DMS79 treated with DMSO at 0.1 percent for 48 hours (cell line): ENCODE data around the gene A3GALT2.
"Not testable (repeated sequence)": the region's sequence is repeated elsewhere in the genome, so short reads cannot be mapped to it uniquely, and the experiment has no call there.

Experiments used
- DNase-seq: peaks from one replicate; lab custom pipeline; 2025; lab: John Stamatoyannopoulos, UW

The A3GALT2 gene

DNA sequence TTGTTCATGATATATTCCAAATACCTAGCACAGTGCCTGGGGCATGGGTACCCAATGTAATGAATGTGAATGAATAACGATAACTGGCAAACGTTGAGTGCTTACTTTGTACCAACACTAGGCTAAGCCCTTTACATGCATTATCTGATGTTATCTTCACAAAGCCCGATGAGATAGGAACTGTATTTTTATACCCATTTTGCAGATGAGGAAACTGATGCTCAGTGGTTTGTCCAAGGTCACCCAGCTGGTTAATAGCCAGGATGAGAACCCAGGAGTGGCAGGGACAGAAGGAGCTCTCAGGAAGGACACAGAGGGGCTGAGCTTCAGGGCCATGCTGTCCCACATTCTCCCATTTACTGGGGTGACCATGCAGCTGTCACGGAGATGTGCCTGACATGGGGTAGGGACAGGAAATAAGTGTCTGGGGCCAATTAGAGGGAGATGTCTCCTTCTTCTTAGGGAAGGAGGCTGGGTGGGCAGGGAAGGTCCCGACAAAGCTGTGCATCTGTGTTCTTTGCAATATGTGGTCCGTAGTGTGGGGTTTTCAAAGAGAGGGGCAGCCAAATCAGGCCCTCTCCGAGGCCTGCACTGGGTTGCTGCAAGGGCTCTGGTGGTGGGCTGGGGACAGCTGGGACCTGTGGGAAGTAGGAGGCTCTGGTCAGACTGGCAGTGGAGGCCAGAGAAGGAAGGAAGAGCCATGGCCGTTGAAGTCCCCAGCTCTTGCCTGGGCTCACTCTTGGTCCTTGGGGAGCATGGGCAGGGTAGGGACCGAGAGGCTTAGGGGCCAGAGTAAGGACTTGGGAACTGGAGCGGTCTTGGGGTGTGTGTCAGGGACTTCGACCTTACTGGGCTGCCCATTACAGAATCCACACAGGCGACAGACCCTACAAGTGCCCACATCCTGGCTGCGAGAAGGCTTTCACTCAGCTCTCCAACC is 26.6 kb downstream of the A3GALT2 start:
- no peak for DNase-seq

DNA sequence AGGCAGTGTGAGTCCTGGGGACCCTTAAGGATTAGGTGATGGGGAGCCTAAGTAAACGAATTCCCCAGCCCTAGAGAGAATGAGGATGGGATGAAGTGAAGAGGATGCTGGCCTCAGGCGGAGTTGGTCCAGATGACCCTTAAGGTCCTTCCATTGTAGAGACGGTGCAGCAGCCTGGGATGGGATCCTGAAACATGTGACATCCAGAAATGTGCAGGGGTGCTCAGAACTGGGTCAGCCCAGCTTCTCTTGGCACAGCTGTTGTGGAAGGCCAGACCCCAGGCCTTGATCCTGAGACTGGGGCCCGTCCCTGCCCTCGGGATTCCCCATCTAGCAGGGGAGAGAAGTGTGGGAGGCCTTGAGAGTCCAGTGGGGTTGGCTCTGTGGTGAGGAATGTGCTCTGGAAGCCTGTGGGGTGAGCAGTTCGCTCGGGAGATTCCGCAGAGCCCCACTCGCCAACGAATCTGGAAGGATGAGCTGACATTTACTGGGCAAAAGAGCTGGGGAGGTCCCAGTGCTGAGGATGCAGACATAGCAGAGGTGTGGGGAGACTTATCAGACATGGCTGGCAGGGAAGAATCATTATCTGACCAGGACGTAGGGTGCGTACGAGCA is 28.1 kb downstream of the A3GALT2 start:
- no peak for DNase-seq

DNA sequence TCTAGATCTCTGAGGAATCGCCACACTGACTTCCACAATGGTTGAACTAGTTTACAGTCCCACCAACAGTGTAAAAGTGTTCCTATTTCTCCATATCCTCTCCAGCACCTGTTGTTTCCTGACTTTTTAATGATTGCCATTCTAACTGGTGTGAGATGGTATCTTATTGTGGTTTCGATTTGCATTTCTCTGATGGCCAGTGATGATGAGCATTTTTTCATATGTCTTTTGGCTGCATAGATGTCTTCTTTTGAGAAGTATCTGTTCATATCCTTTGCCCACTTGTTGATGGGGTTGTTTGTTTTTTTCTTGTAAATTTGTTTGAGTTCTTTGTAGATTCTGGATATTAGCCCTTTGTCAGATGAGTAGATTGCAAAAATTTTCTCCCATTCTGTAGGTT is 30.3 kb downstream of the A3GALT2 start:
- DNase-seq, result not testable (repeated sequence)

DNA sequence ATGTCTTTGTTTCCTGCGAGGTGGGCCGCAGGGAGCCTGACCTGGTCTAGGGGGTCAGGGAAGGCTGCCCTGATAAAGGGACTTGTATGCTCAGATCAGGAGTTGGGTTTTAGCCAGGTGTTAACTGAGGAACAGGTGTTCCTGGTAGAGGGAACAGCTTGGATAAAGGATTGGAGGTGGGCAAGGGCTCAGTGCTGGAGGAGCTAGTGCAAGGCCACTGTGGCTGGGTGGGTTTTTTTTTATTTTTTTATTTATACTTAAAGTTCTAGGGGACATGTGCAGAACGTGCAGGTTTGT is 31.1 kb downstream of the A3GALT2 start:
- no peak for DNase-seq

DNA sequence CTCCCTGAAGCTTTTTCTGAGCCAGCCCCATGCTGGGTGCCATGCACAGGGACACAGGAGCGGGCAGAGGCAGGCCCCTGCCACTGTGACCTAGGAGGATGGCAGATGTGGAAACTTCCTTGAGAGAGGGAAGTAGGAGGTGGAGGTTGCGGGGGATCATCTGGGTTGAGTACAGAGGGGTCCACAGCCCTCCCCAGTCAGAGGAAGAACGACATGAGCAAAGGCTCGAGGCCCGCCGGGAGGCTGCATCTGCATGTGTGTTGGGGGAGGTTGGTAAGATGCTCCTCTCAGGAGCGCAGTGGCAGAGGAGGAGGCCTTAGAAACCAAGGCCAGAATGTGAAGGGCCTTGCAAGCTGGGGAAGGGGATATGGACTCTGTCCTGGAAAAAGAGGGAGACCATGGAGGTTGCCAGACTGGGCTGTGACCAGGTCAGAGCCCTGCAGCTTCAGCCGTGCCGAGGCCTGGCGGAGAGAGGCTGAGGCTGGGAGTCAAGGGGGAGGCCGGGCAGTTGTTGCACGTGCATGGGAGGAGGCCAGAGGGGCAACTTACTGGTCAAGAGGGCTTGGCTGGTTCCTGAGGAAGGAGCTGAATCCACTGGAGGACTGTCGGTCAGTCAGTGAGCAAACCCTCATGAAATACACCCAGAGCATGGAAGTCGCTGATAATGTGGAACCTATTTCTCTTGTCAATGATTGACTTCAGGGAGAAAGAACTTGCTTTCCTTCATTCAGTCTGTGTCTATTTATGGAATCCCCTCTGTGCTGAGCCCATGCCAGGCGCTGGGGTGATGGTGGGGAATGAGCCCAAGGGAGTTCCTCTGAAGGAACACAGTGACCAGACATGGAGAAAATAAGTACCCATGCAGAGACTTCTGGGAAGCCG is 31.7 kb downstream of the A3GALT2 start:
- no peak for DNase-seq

DNA sequence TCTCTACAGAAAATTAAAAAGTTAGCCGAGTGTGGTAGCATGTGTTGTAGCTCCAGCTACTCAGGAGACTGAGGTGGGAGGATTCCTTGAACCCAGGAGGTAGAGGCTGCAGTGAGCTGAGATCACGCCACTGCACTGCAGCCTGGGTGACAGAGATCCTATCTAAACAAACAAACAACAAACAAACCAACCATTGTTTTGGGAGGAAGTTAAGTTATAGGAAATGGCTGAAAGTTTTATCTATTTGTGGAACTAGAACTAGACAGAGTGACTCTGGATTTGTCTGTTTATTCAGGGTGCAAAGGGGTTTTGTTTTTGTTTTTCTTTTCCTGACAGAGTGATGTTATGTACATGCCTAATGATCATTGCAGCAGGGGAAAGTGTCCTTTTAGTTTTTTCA is 33.6 kb downstream of the A3GALT2 start:
- DNase-seq, result no peak

DNA sequence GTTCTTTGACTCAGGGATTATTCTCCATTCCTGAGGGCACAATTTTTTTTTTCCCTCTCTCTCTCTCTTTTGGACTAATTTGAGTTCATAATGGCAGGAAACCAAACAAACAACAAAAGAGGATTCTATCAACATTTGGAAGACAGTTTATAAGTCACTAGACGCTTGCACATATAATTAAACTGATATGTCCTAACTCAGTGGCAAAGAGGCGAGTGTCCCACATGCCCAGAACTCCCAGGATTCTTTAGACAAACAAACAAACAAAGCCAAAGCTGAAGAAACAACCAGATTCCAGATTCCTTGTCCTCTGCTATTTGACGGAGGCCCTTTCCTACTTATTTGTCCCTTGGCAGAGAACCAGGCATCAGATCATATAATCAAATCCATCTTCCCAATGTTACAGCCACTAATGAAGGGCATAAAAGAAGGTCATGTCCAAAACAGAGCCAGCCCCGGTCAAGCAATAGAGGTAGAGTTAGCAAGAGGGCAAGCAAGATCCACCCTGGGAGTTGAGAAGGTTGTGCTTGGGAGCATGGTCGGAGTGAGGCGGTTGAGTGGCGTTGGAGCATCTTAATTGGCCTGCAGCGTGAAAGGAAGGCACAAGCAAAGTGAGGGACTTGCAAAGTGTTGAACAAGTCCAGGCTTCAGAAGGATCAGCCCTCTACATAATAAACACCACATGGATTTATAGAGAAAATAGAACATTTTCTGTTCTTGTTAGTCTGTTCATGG is 34.3 kb downstream of the A3GALT2 start:
- no peak for DNase-seq

DNA sequence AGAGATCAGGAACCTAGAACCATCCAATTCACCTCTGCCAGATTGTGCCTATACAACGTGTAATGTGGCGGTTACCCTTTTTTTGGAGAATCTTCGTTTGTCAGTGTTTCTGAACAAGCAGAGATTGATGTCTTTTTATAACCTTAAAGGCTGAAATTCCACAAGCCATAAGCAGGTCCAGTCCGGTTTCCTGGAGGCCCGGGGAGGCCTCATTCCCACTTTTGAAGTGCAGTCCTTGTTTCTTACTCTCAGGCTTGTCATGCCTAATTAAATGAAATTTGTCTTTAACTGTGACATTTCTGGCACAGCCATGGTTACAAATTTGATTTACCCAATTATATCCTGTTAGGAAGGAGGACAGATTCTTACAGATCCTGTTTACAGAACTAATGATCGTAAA is 36.8 kb downstream of the A3GALT2 start:
- no peak for DNase-seq

DNA sequence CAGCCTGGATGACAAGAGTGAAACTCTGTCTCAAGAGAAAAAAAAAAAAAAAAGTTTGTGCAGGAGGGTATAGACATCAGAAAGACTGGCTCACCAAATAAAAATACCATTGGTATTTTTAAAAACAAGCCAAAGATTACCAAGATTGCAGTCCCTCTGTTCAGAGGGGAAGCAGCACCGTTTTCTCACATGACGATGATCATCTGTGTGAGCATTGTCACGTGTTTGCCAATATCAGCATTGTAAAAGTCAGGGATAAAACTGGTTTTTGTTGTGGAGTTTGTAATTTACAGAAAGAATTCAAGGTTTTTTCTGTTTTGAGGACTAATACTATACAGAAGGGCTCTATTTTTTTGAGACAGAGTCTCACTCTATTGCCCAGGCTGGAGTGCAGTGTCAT is 38.1 kb downstream of the A3GALT2 start:
- DNase-seq, result no peak

DNA sequence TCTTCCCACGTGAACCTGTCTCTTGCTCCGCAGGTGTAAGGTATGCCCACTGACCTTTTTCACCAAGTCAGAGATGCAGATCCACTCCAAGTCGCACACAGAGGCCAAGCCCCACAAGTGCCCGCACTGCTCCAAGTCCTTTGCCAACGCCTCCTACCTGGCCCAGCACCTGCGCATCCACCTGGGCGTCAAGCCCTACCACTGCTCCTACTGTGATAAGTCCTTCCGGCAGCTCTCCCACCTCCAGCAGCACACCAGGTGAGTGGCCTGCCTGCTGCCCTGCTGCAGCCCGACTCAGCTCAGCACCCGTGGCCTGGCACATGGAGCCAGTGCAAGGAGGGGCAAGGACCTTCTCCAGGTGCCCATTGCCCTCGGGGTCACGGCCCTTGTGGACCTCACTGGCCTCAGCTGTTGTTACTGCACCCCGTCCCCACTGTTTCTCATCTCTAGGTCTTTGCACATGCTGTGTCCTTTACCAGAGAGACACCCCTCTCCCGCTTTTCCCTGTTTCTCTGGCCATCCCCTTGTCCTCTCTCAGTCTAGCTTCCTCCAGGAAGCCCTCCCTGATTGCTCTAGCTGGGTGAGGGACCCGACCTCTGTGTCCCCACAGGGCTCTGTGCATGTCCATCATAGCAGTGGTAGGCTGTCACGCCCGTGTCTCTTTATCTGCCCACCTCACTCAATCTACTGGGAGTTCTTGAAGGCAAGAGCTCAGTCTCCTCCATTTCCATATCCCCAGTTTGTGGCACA is 39.2 kb downstream of the A3GALT2 start:
- no peak for DNase-seq

DNA sequence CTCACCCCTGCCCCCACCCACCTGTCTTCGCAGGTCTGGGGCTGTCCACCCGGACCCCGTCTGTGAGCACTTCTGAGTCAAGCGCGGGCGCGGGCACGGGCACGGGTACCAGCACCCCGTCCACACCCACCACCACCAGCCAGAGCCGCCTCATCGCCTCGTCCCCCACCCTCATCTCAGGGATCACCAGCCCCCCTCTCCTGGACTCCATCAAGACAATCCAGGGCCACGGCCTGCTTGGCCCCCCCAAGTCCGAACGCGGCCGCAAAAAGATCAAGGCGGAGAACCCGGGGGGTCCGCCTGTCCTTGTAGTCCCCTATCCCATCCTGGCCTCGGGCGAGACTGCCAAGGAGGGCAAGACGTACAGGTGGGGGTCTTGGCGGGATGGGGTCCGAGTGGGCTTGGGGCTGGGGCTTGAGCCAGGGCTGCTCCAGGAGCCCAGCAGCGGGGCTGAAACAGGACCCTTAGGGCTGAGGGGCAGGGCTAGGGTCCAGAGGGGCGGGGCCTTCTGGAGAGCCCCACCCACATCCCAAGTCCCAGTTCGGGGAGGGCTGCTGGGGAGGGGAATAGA is 40.7 kb downstream of the A3GALT2 start:
- DNase-seq, result no peak

DNA sequence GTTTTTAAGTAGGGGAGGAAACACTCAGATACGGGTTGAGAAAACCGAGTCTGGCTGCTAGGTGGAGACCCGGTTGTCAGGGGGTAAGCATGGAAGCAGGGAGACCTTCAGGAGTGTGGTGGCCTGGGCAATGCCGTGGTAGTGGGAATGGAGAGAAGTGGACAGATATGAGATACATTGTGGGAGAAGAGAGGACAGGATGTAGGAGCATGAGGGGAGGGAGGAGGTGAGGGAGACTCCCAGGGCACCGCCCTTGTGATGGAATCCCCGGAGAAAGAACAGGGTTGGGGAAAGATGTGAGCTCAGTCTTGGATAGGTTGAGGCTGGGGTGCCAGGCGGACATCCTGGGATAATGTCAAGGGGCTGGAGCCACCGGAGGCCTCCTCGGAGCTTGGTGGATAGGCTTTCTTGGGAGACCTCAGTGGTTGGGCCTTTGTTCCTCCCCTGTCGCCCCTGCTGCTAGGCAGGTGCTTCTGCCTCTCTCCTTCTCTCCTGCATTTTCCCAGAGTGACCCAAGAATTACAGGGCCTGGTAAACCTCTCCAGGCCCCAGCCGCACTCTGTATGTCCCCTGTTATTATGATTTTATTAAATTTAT is 43.3 kb downstream of the A3GALT2 start:
- no peak for DNase-seq

DNA sequence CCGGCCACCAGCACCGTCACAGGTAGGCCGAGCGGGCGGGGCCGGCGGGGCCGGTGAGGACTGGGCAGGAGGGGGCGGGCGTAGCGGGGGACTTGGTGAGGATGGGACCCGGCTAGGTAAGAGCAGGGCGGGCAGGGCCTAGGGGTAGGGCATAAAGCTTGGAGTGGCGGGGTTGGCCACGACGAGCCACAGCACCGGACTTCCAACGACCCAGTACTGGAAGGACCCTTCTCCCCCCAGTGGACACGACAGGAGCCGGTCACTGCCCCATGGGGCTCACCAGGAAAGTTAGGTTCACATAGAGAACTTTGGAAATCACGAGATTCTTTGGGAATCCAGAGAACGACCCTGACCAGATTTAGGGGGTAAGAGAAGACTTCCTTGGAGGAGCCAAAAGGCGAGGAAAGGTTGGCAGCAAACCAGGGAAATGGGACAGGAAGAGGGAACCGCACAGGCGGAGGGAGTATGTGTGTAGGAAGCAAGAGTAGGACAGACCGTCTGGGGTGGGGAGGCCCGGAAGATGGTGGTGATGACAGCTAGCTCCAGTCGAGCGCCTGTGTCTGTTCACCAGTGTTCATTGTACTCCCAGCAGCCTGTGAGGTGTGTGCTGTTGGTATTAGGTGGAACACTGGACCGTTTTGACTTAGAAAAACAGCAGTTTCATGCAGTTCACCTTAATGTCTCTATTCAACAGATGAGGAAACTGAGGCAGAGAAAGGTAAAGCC is 44.2 kb downstream of the A3GALT2 start:
- DNase-seq, result no peak

DNA sequence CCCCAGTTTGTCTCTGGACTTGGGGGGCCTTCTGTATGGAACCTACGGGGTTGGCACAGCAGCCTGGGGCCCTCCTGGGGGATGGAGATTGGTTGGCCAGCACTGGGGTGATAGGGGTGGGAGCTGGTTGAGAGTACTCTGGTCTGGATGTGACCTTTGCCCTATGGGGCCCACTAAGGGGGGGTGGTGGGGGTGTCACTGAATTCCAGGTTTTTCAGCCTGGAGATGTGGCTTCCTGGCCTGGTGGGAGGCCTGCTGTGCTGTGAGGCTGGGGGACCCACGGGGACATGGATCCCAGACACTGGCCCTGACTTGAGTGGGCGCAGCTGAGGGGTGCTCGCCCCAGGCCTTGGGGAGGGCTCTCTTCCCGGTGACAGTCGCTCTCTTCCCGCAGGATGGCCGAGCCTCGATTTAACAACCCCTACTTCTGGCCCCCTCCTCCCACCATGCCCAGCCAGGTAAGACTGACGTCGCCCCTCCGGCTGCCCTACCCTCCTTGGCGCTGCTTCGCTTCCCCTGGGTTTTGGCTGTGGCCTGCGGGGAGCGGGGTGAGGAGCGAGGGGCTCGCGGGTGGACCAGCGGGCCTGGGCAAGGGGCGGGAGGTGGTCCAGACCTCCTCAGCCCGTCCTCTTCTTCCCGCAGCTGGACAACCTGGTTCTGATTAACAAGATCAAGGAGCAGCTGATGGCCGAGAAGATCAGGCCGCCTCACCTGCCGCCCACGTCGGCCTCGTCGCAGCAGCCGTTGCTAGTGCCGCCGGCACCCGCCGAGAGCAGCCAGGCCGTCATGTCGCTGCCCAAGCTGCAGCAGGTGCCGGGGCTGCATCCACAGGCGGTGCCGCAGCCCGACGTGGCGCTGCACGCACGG is 45.0 kb downstream of the A3GALT2 start:
- DNase-seq, result no peak

DNA sequence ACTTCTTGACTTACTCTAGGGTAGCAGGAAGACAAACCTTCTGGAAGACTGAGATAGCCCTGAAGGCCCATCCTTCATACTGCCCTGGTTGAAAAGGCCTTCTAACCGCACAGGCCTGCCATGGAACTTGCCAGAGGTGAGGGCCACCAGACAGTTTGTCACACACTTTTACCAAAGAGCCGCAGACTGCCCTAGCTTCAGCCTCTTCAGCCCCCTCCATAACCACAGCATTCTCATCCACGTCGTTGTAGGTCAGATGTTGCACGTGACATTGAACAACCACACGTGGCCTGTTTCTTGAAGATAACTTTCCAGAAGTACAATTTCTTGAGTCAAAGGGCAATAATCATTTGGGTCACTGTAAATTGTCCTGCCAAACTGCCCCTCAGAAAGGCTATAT is 45.7 kb downstream of the A3GALT2 start:
- no peak for DNase-seq

DNA sequence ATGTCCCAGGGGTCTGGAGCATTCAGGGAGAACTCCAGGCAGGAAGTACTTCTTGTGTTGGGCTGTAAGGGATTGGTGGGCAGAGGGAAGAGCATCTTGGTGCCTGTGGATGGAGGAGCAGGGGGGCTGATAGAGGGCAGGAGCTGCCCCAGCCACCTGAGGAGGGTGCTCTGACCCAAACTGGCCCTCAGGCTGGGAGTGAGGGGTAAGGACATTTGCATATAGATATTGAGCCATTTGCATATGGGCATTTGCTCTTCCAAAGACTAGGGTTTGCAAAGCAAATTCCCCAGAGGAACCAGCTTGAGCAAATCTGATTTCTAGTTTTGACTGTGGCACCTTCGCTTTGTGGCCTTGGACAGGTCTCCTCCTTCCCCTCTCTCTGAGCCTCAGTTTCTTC is 46.5 kb downstream of the A3GALT2 start:
- DNase-seq, result no peak

DNA sequence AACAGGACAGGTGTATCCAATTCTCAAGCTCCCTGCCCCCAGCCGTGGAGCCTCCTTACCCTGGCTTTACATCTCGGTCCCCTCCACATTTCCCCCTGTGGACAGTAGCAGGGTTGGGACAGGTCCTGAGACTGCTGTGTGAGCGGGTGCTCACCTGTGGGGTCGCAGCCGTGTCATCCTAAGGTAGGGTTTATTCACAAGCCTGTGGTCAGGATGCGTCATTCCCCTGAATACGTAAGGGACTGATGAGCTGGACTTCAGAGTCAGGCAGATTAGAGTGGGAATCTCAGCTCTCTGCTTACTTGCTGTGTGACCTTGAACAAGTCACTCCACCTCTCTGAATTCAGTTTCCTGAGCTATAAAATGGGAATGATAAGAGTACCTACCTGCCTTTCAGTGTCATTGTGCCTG is 46.9 kb downstream of the A3GALT2 start:
- DNase-seq, result no peak

DNA sequence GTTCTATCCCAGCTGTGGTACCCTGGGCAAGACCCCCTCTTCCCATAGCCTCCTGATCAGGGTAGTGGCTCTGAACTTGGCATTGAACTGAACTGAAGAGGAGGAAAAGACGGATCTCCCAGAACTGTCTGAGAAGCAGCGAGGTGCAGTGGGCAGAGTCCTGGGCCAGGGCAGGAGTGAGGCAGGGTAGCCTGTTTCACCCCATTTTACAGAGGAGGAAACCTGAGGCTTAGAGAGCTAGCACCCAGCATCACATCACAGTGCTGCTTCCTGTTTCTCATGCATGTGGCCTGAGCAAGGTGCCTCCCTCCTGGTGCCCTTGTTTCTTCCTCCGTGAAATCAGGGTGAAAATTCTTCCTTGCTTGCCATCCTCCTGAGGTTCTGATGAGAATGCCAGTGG is 47.5 kb downstream of the A3GALT2 start:
- DNase-seq, result no peak

DNA sequence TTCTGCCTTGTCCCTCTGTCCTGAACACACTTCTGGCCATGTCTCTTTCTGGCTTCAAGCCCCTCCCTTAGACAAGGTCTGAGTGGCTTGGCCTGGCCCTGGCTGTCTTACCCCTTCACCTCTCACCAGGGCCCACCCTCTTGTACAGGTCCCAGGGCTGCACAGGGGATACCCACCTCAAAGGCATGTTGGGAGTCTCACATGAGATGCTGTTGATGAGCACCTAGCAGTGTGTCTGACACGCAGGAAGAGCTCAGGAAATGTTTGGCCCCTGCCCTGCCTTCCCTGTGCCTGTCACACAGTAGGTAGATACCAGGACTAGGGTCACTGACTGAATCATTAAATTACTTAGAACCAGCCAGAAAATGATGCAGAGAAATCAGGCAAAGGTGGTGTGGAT is 48.0 kb downstream of the A3GALT2 start:
- no peak for DNase-seq
